ENCODE results near the gene ARID1B.
A peak's percentile ranks its signal among the peaks of the same experiment; 100 is the strongest.
"Not testable (repeated sequence)": the region's sequence is repeated elsewhere in the genome, so short reads cannot be mapped to it uniquely, and the experiment has no call there.

Gene ARID1B

GRCh38 chr6:157133856-157134255, 356.7 kb downstream of the ARID1B start:
- DNase-seq (ENCODE audit: low spot score): no peak

- no peak for DNase-seq (ENCODE audit: low spot score)
These were observed 357.3 kb downstream of the ARID1B start for GRCh38 chr6:157134402-157135047.

- no peak for DNase-seq (ENCODE audit: low spot score)
These were observed 358.5 kb downstream of the ARID1B start for GRCh38 chr6:157135691-157136090.

GRCh38 chr6:157137501-157137900, 360.3 kb downstream of the ARID1B start:
- DNase-seq (ENCODE audit: low spot score): no peak

- DNase-seq (ENCODE audit: low spot score): no peak
These were observed 362.0 kb downstream of the ARID1B start for GRCh38 chr6:157139054-157139708.

- peak; percentile 45 for DNase-seq (ENCODE audit: low spot score)
These were observed 366.2 kb downstream of the ARID1B start for GRCh38 chr6:157143171-157143889.

- DNase-seq (ENCODE audit: low spot score): peak; percentile 87
These were observed 367.0 kb downstream of the ARID1B start for GRCh38 chr6:157143890-157144798.

GRCh38 chr6:157144859-157145568, 367.8 kb downstream of the ARID1B start:
- DNase-seq (ENCODE audit: low spot score): peak; percentile 51

- no peak for DNase-seq (ENCODE audit: low spot score)
These were observed 368.6 kb downstream of the ARID1B start for GRCh38 chr6:157145656-157146285.

GRCh38 chr6:157147054-157148026, 370.2 kb downstream of the ARID1B start:
- not testable (repeated sequence) for DNase-seq (ENCODE audit: low spot score)

GRCh38 chr6:157148391-157149323, 371.5 kb downstream of the ARID1B start:
- DNase-seq (ENCODE audit: low spot score): peak; percentile 87

- no peak for DNase-seq (ENCODE audit: low spot score)
These were observed 372.9 kb downstream of the ARID1B start for GRCh38 chr6:157150076-157150475.

GRCh38 chr6:157151029-157151428, 373.9 kb downstream of the ARID1B start:
- DNase-seq (ENCODE audit: low spot score): no peak

GRCh38 chr6:157151989-157152388, 374.8 kb downstream of the ARID1B start:
- no peak for DNase-seq (ENCODE audit: low spot score)

- DNase-seq (ENCODE audit: low spot score): no peak
These were observed 375.4 kb downstream of the ARID1B start for GRCh38 chr6:157152556-157152955.

GRCh38 chr6:157155804-157156203, 378.6 kb downstream of the ARID1B start:
- no peak for DNase-seq (ENCODE audit: low spot score)

GRCh38 chr6:157157258-157157657, 380.1 kb downstream of the ARID1B start:
- DNase-seq (ENCODE audit: low spot score): no peak

GRCh38 chr6:157158456-157158855, 381.3 kb downstream of the ARID1B start:
- no peak for DNase-seq (ENCODE audit: low spot score)

GRCh38 chr6:157158897-157159296, 381.7 kb downstream of the ARID1B start:
- no peak for DNase-seq (ENCODE audit: low spot score)

Data from COLO829 (cell line).